NCI-H82 treated with DMSO at 0.1 percent for 48 hours (cell line): ENCODE measurements around the gene CLCNKB.
A peak's percentile ranks its signal among the peaks of the same experiment; 100 is the strongest.

Experiments used
- DNase-seq: peaks from one replicate; lab custom pipeline; 2025; ENCODE audit not compliant: unreplicated experiment; lab: John Stamatoyannopoulos, UW

CLCNKB gene

DNA sequence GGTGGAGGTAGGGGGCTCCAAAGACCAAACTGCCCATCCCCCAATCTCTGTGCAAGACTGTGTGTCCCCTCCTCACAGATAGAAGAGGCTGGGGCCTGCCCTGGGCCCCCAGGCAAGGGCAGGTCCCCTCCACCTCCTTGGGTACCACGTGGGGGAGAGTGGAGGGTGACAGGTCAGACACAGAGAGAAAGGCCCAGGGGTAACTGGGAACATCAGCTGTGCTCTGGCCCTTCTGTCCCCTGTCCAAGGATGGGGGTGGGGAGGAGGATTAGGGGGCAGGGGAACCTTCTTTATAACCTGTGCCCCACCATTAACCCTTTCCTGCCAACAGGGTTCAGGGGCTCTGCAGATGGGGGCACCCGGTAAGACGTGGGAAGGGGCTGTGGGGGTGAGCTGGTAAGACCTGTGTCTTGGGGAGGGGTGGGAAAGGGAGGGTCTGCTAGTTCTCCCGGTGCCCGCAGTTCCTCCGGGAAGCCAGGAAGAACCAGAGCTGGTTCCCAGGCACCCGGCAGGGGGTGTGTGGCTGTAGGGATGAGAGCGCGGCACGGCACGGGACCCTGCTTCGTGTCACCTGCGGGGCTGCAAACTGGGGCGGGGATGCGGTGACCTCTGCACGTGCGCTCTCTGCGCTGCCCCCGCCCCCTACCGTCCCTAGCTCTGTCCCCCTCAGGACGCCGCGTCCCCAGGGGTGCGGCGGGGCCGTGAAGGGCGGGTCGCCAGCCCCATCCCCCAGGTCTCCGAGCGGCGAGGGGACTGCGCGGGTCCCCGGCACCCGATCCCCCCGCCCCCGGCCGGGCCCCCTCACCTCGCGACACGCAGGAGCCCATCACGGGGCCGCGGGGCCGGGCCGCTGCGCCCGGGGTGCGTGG, 29.3 kb downstream of the CLCNKB start:
- no peak for DNase-seq

DNA sequence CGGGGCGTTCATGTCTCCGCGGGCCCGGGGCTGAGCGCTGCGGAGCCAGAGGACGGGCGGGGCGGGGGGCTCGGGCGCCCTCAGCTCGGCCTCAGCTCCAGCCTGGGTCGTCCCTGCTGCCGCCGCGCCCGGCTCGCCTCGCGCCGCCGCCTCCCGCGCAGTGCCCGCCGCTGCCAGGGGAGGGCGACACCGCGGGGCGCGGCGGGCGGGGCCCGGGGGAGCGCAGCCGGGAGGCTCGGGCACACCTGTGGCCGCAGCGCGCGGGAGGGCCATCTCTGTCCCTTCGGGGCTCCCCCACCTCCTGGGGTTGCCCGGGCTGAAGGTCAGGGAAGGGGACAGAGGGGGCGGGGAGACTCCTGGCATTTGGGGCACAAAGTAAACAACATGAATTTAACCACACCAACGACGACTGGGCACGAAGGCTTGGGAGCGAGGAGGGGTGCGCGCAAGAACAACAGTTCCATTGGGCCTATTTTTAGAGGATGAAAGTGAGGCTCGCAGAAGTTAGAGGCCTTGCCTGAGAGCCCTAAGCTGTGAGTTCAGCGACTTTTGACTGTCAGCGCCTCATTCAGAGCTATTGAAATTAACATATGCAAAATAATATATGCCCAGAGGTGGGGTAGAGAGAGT, 30.0 kb downstream of the CLCNKB start, which contains the start of gene FAM131C:
FAM131C (minus strand) TSS at position 162 of the 630 bp plus-strand sequence. CDS start 209 bp downstream, outside the sequence.
- DNase-seq: no peak

DNA sequence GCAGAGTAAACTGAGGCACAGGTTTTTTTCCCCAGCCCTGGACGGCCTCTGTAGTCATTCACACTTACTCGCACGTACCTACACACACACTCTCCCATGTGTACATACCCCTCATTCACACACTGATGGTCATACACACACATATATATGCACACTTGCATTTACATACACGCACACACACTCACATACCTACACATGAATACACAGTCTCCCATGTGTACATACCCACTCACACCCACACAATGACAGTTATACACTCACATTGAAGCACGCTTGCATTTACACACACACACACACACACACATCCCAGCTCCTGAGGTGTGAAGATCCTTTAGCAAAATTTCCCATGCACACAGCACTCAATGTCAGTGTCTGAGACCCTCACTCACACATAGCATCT, 30.6 kb downstream of the CLCNKB start:
- DNase-seq: no peak

DNA sequence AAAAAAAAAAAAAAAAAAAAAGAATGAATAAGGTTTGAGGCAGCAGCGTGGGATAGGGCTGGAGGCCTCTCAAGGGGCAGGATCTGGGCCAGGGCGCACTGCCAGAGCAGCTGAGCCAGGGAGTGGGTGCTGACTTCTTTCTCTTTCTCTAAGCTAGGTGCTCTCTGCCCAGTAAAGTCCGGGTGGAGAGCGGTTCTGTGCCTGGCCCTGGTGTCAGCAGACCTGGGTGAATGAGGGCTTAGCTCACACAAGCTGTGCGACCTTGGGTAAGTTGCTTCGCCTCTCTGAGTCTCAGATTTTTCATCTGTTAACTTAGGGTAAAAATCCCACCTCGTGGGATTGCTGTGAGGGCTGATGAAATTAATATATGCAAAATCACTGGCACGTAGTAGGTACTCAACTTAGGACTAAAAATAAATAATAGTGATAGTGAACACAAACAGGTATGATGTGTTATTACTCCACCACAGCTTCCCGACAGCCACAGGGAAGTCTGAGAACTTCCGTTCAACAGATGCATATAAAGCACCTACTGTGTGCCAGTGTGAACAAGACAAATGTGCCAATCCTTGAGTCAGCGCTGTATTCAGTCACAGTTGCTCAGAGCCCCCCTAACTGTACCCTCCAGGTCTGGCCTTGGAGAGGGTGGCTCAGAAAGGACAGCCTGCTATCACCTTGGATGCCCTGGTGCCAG, 31.9 kb downstream of the CLCNKB start:
- no peak for DNase-seq

DNA sequence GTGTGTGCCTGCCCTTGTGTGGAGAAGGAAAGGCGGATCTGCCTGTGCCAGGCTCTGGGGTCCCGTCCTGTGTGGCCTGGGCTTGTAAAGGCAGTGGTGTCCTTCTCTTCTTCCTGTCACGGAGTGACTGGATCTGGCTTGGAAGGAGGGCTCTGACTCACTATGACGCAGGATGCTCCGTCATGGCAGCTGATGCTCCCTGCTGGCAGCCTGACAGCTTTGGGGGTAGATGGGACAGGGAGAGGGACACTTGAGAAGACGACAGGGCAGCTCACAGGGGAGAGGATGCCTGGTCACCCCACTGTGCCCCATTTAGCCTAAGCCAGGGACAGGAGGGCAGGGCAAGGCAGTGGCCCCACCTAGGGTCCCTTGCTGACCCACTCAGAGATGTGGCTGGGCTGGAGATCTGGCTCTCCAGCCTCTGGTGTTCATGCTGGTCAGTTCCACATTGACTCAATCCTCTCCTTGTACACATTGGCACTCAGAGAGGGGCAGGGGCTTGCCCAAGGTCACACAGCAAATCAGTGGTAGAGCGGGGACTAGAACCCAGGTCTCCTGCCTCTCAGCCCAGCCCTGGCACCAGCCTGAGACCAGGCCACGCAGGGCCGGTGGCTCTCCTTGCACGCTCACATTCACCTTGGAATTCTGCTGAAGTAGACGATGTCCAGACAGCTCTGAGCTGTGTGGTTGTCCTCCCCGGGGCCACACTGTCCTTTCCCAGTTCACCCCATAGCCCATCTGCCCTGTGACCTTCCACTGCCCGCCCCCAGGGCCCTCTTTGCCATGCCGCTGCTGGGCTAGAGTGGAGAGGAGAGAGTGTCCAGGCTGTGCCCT, 32.7 kb downstream of the CLCNKB start:
- no peak for DNase-seq

DNA sequence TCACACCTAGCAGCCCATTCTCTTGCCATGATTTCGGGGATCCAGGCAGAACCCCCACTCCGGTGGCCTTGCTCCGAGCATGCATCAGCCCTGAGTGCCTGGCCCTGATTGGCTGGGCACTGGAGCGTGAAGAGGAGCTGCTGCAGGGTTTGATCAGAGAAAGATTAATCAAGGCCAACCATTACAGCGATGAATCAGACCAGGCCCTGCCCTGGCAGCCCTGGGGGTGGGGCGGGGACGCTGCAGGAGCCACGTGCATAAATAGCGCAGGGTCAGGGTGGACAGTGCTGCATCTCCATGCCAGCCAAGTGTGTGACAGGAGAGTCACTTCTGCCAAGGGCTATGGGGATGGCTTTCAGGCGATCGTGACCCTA, 33.3 kb downstream of the CLCNKB start:
- no peak for DNase-seq

DNA sequence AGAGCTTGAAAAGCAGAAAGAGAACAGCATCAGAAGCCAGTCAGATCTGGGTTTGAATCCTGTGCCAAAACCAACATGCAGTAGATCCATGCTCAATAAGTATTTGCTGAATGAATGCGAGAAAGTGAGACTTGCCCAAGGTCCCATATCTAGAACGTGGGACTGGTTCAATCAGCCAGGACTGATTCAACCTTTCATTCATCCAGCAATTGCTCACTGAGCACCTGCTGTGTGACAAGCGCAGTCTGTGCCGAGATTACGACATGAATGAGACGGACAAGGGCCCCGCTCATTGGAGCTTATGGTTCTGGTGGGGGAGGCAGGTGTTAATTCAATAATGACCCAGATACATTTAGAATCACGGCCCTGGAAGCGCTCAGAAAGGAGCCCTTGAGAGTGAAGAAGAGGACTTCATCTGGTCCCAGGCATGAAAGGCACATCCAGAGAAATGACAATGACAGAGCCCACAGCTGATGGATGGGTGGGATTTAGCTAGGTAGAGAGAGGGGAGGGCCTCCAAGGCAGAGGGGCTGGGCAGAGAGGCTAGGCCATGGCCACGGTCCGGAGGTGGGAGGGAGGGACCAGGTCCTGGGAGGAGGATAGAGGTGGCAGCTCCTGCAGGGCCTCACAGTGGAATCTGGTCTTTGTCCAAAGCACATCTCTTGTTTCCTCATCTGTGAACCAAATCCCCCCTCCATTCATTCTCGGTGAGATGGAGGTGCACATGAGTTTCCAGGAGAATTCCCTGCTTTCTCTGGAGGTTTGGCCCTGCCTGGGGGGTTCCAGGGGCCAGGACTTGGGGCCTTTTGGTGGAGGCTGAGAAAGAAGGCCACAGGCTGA, 34.0 kb downstream of the CLCNKB start:
- DNase-seq: no peak

DNA sequence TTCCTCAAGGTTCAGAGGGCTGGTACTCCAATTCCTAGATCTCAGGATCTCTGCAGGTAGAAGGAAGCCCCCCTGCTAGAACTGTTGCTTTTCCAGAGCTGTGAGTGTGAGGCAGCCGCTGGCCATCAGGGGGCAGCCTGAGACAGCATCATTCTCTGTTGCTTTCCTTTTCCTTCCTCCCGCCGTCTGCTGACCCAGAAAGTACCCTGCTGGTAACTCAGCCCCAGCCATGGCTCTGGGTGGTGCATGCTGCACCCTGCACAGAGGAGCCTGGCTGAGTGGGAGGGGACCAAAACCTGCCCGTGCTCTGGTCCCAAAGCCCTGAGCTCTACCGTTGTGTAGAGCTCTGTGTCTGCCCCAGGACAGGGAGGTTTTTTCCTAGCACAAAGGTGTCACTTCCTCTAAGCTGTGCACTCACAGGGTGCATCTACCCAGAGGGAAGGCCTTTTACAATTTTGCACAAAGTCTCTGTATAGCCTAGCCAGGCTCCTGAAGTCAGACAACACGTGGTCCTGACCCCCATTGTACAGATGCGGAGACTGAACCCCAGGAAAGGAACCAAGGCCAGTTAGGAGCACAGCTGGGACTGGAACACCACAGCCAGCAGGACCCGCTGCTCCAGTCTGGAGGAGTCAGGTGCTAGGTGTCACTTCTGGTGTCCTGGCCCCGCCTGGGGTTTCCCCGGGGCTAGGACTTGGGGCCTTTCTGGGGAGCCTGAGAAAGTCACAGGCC, 35.5 kb downstream of the CLCNKB start:
- peak; percentile 42 for DNase-seq

DNA sequence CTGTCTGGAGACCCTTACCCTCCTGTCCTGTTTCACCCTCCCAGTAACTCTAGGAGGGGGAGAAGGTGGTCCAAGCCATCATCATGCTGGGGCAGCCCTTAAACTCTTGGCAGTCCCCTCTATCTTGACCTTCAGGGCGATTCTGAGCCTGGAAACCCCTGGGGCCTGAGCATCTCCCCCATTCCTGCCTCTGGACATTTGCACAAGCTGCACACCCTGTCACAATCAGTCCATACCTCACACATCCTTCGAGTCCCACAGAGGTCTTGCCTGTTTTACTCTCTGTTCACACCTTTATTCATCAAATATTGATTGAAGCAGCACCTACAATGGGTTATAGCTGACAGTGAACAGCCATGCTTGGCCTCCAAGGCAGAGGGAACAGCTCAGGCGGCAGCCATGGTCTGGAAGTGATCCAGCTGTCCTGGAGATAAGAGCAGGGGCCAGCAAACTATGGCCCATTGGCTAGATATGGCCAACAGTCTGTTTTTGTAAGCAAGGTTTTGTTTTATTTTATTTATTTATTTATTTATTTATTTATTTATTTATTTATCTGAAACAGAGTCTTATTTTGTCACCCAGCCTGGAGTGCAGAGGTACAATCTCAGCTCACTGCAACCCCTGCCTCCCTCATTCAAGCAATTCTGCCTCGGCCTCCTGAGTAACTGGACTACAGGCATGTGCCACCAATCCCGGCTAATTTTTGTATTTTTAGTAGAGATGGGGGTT, 37.0 kb downstream of the CLCNKB start:
- no peak for DNase-seq

DNA sequence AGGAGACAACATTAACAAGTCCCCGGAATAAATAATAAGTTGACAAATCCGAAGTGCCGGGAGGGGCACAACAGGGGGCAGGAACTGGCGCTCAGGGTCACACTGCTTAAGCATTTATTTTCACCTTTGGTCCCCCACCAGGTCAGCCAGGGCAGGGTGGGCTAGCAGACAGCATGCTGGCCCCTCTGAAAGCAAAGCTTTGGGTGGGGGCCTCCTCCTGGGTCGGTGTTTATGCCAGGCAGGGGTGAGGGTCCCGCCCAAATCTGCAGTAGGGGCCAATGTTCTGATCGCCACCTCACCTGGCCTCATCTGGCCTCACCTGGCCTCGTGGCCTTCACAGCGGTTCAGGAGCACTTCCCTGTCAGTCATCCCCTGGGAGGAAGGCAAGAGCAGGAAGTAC, 38.1 kb downstream of the CLCNKB start:
- no peak for DNase-seq

DNA sequence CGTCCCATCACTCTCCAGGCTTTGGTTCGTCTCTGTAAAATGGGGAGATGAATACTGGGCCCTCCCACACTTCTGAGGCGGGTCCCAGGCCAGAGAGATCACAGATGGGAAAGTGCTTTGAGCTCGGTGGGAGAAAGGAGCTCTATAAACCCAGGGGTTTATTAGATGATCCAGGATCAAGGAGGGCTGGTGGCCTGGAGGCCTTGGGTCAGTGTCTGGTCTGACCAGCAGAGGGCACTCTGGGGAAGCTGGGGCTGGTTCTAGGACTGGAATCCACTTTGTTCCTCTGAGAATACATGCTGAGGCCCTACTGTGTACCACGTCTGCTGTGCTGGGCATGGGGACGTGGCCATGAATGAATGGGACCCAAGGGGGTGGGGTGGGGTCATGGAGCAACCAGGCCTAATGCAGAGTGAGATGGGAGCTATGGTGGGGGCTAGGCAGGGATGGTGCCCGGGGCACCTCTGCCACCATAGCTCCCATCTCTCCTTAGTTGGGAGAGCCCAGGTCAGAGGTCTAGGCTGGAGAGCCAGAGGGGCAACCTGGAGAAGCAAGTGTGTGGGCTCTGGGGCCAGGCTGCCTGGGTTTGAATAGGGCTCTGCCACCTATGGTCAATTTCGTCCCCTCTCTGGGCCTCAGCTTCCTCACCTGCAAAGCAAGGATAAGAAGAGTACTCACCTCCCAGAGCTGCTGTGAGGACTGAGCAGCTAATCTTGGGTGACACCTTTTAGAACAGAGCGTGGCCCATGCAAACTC, 38.9 kb downstream of the CLCNKB start:
- peak; percentile 68 for DNase-seq

DNA sequence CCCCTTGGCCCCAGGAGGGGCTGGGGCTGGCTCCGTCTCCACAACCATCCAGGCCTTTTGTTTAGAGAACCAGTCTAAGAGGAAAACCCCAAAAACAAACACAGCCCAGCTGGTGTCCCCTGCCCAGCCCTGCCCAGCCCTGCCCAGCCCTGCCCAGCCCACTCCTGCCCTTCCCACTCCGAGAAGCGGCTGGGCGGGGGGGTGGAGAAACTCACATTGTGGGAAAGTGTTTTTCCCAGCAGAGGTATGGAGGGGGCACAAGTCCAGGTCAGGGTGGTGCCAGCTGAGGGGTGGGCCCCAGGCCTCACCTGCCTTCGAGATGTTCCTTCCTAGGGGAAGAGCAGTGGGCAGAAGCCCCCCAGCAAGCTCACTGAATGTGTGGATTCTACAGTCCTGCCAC, 39.9 kb downstream of the CLCNKB start:
- no peak for DNase-seq

DNA sequence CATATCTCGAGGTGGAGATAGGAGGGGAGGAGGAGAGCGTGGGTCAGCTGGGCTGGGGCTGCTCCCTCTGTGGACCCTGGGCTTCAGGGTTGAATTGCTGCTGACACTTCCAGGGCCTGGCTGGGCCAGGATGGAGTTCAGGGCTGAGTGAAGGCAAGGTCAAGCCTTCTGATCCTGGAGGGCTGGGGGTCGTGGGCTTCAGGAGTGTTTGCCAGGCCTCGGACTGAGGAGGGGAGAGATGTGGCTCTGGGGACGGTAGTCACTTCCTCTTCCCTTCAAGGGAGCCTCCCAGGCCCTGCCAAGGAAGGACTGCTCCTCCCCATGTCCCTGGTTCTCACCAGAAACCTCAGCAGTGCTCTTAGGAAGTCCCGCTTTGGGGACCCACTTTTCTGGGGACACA, 41.9 kb downstream of the CLCNKB start:
- DNase-seq: no peak

DNA sequence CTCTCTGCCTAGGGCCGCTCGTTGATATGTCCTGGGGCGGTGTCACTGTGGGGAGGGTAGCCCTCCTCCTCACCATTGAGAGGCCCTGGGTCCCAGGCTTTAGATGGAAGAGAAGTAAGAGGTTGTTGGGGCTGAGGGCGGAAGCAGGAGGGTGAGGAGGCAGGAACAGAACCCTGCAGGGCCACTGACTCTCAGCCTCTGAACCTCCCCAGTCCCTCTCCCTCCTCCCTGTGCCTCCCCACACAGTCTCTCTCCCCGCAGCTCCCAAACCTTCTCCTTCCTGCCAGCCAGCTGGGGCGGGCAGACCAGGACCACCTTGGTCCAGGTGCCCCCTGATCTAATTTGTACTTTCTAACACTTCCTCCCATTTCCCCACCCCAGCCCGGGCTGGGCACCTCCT, 44.2 kb downstream of the CLCNKB start:
- DNase-seq: no peak

DNA sequence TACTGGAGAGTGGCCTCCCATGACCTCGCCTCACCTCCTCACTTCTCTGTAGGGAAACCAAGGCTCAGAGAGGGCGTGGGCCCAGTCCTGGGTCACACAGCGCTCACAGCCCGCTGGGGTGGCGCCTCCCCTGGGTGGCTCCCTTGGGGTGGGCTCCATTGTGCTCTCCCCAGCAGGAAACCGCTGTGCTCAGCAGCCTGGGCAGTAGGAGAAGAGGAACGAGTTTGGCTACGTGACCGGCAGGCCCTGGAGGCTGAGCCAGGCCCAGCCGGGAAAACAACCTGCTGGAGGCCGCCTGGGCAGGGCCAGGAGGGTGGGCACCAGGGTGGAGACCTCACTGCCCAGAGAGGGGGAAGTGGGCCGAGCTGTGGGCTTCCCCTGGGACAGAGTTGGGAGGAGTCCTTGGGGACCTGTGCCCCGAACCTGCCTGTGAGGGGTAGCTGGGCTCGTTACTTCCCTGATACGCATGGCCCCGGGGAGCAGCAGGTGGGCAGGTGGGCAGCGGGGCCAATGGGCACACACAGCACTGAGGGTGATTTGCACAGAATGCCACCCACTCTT, 44.8 kb downstream of the CLCNKB start:
- no peak for DNase-seq

DNA sequence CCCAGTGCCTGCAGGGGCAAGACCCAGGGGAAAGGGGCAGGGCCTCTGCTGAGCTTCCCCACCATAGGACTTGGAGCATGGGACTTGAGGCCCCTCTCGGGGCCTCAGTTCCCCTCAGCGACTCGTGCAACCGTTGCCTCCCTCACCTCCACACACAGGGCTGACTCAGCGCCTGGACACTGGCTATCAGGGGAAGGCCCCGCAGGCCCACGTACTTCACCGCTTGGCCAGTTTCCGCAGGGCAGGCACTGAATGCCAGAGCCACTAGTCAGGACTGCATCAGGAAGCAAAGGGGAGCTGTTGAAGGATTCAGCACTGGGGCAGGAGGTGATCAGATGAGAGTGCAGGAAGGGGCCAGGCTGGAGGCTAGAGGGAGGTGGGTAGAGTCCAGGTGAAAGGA, 45.4 kb downstream of the CLCNKB start:
- no peak for DNase-seq

DNA sequence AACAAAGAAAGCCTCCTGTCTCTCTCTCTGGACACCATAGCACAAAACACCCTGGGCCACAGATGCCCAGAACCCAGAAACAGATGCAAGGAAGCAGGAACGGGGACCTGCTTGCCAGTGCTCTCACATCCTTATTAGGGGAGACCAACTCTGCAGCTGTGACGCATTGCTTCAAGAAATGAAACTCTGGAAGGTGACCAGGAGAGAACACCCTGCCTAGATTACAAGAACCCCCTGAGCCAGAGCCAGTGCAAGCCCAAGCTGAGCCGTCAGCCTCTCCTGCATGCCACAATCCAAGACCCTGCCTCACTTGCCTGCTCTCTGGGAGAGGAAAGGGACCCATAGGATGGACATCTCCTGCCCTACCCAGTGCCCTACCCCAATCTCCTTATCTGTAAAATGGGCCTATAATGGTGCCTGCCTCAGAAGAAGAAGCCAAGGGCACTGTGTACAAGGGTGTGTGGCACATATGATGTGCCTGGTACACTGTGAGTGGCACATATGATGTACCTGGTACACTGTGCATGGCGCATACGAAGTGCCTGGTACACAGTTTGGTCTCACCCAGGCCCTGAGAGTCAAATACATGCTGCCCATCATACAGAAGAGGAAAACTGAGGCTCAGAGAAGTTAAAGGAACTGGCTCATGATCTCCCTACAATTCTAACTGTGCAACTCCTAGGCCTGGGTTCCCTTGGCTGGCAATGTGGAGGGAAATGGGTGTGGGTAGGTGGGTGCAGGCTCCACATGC, 46.7 kb downstream of the CLCNKB start:
- DNase-seq: no peak
